Neural cell (in vitro differentiated cells): ENCODE measurements around the gene OR1K1. TPM values are rescaled to one million over a fixed set of nuclear protein-coding genes. Genes with fewer than 3 reads are reported as not detected.

Experiments
- polyA plus RNA-seq: library from polyadenylated mRNA; depleted of rRNA; stranded (reverse); fragments of >200 nt; gene quantifications from 2 replicates; pipeline ENCODE4 v1.2.3, GENCODE V29; 2014

Gene OR1K1
- polyA plus RNA-seq, 1 donor from 2014 or later: not detected

Other genes with a start within 250 kb of the OR1K1 start
- gene OR1N2, start 247.0 kb upstream of the OR1K1 start, polyA plus RNA-seq: not detected in 2 replicates
- gene OR1L8, start 216.7 kb upstream of the OR1K1 start, polyA plus RNA-seq: 0.73 TPM in 1 of 2 replicates, not detected in the other
- gene OR1Q1, start 185.4 kb upstream of the OR1K1 start, polyA plus RNA-seq: not detected in 2 replicates
- gene OR1B1, start 142.5 kb upstream of the OR1K1 start, polyA plus RNA-seq: not detected in 2 replicates
- not detected in 2 replicates for gene OR1L1, start 138.4 kb upstream of the OR1K1 start, polyA plus RNA-seq
- not detected in 2 replicates for gene OR1L3, start 125.0 kb upstream of the OR1K1 start, polyA plus RNA-seq
- gene OR1L4, start 76.1 kb upstream of the OR1K1 start, polyA plus RNA-seq: not detected in 2 replicates
- gene OR1L6, start 57.8 kb upstream of the OR1K1 start, polyA plus RNA-seq: not detected in 2 replicates
- gene OR5C1, start 11.2 kb upstream of the OR1K1 start, polyA plus RNA-seq: not detected in 2 replicates
- 35.1 and 44.4 TPM in 2 replicates for gene PDCL, start 28.5 kb downstream of the OR1K1 start, polyA plus RNA-seq
- 34.8 and 35.3 TPM in 2 replicates for gene RC3H2, start 105.2 kb downstream of the OR1K1 start, polyA plus RNA-seq
- 18.8 and 20.1 TPM in 2 replicates for gene ZBTB6, start 113.2 kb downstream of the OR1K1 start, polyA plus RNA-seq
- 7.0 and 8.5 TPM in 2 replicates for gene ZBTB26, start 131.4 kb downstream of the OR1K1 start, polyA plus RNA-seq
- 67.8 and 73.1 TPM in 2 replicates for gene RABGAP1, start 140.9 kb downstream of the OR1K1 start, polyA plus RNA-seq
- gene GPR21, start 233.5 kb downstream of the OR1K1 start, polyA plus RNA-seq: 2.2 and 7.2 TPM in 2 replicates